HepG2 (cell line): Measurements from ENCODE around the gene NUAK1. TPM values are rescaled to one million over a fixed set of nuclear protein-coding genes. Genes with fewer than 3 reads are reported as not detected.

Experiments used
- ATAC-seq: fragments of 200-7000 bp; cut with Tn5 transposase; 3 replicates; pipeline ENCODE4 v1.9.1; 2020; ENCODE audit warnings: mild to moderate bottlenecking, moderate library complexity
- BruUV-seq: library from RNA; stranded (reverse); fragments of 400-500 nt; replicated peaks from 2 replicates; lab custom pipeline; 2021; lab: Mats Ljungman, UMichigan
- CTCF ChIA-PET: fragments of 300-600 bp; formaldehyde crosslinking; extraction: SDS; loops from one replicate; lab custom pipeline; 2021; ENCODE audit warnings: low total read pairs, inconsistent platforms, low intra/inter-chr PET ratio; lab: Yijun Ruan, JAX
- POLR2A ChIA-PET: fragments of 350-600 bp; sonication (Branson Sonifier 250); formaldehyde crosslinking; loops from one replicate; lab custom pipeline; 2020; ENCODE audit warnings: antibody characterized with exemption, inconsistent platforms; lab: Yijun Ruan, JAX
- DNase-seq: peaks from one replicate; pipeline ENCODE4 v3.0.0-alpha.2; 2015; ENCODE audit warnings: low spot score
- FAIRE-seq: peaks from 3 replicates; lab custom pipeline; 2011; peaks lifted over from hg19 to GRCh38; lab: Jason Lieb, UNC
- H2AFZ ChIP-seq: one replicate; pipeline ENCODE4 v1.6.1; 2011; ENCODE audit warnings: low read length, inconsistent platforms
- H3K27ac ChIP-seq: fragments of 300-600 bp; 3 replicates; pipeline ENCODE4 v1.8.0; 2011; ENCODE audit warnings: mixed run types, mild to moderate bottlenecking, mixed read lengths, low read length, inconsistent platforms; ENCODE audit not compliant: insufficient read depth; ENCODE audit errors: extremely low read length
- H3K27me3 ChIP-seq, 2 experiments: fragments of 200-600 bp in 1 of 2; 2 replicates in 1 of 2; 3 replicates in 1 of 2; pipeline versions ENCODE4 v1.6.0 to v1.8.0; 2011; ENCODE audit warnings: low read length in 2 of 2, mild to moderate bottlenecking in 2 of 2, moderate library complexity in 2 of 2, inconsistent platforms in 1 of 2; ENCODE audit not compliant: insufficient read depth in 2 of 2, control insufficient read depth in 1 of 2
- H3K36me3 ChIP-seq, 2 experiments: fragments of 200-600 bp in 1 of 2; replicated peaks in 1 of 2; 2 replicates in 1 of 2; 3 replicates in 1 of 2; pipeline versions ENCODE4 v1.5.1 to v1.8.0; 2011; ENCODE audit warnings: low read length in 2 of 2, inconsistent platforms in 1 of 2; ENCODE audit not compliant: insufficient read depth in 2 of 2, control insufficient read depth in 1 of 2
- H3K4me1 ChIP-seq: 2 replicates; pipeline ENCODE4 v1.5.1; 2012; ENCODE audit warnings: low read length, inconsistent platforms; ENCODE audit not compliant: insufficient read depth
- H3K4me2 ChIP-seq: 2 replicates; pipeline ENCODE4 v1.6.0; 2011; ENCODE audit warnings: low read depth, low read length, inconsistent platforms
- H3K4me3 ChIP-seq, 3 experiments: fragments of 200-600 bp in 1 of 3; sonication (generic), shearing (Covaris generic) in 1 of 3; replicated peaks in 1 of 3; 2 replicates each; pipeline ENCODE4 v1.5.1; 2011 to 2016; ENCODE audit warnings: low read length in 3 of 3, inconsistent platforms in 2 of 3, low read depth in 2 of 3, mild to moderate bottlenecking in 2 of 3, control low read depth in 1 of 3, mixed read lengths in 1 of 3; ENCODE audit not compliant: insufficient read depth in 1 of 3
- H3K79me2 ChIP-seq: one replicate; pipeline ENCODE4 v1.6.1; 2011; ENCODE audit warnings: low read length, inconsistent platforms; ENCODE audit not compliant: insufficient read depth
- H3K9ac ChIP-seq: 2 replicates; pipeline ENCODE4 v1.6.0; 2011; ENCODE audit warnings: mild to moderate bottlenecking, low read depth, low read length, inconsistent platforms; ENCODE audit not compliant: insufficient read depth
- H3K9me3 ChIP-seq: 2 replicates; pipeline ENCODE4 v1.5.1; 2012; ENCODE audit warnings: mild to moderate bottlenecking, low read length
- H4K20me1 ChIP-seq: 2 replicates; pipeline ENCODE4 v1.6.0; 2011; ENCODE audit warnings: inconsistent platforms, mild to moderate bottlenecking, low read length, moderate library complexity; ENCODE audit not compliant: insufficient read depth
- ATF3 ChIP-seq: sonication (generic); formaldehyde crosslinking; IDR thresholded peaks from 2 replicates; pipeline ENCODE4 v1.4.0; 2020; ENCODE audit warnings: missing genetic modification reagents
- BCL6 ChIP-seq: IDR thresholded peaks from 2 replicates; pipeline ENCODE4 v1.6.1; 2016; ENCODE audit warnings: missing genetic modification reagents, missing compliant biosample characterization
- BRF2 ChIP-seq: sonication (generic); formaldehyde crosslinking; IDR thresholded peaks from 2 replicates; pipeline ENCODE4 v1.8.1; 2022; ENCODE audit warnings: mild to moderate bottlenecking, missing genetic modification reagents
- CHD2 ChIP-seq: IDR thresholded peaks from 2 replicates; pipeline ENCODE4 v1.6.1; 2011; ENCODE audit warnings: low read depth, low read length, improper control_type of control experiment
- DNMT1 ChIP-seq: sonication (generic); formaldehyde crosslinking; IDR thresholded peaks from 2 replicates; pipeline ENCODE4 v1.5.1; 2020; ENCODE audit warnings: mild to moderate bottlenecking, missing genetic modification reagents
- GZF1 ChIP-seq: sonication (generic); formaldehyde crosslinking; IDR thresholded peaks from 2 replicates; pipeline ENCODE4 v1.5.1; 2020; ENCODE audit warnings: mild to moderate bottlenecking, missing genetic modification reagents
- HMG20B ChIP-seq: conservative IDR thresholded peaks from 2 replicates; pipeline ENCODE4 v1.6.1; 2016; ENCODE audit warnings: missing genetic modification reagents, missing compliant biosample characterization
- JUN ChIP-seq: sonication (generic); formaldehyde crosslinking; IDR thresholded peaks from 2 replicates; pipeline ENCODE4 v1.4.0; 2020; ENCODE audit warnings: mild to moderate bottlenecking, missing genetic modification reagents
- SP4 ChIP-seq: sonication (generic); formaldehyde crosslinking; IDR thresholded peaks from 2 replicates; pipeline ENCODE4 v1.8.1; 2023; ENCODE audit warnings: mild to moderate bottlenecking, missing genetic modification reagents
- ZNF20 ChIP-seq: sonication (generic); formaldehyde crosslinking; IDR thresholded peaks from 2 replicates; pipeline ENCODE4 v1.4.0; 2020; ENCODE audit warnings: mild to moderate bottlenecking, moderate library complexity, missing genetic modification reagents
- WGBS: methylation state at CpG from one replicate; pipeline ENCODE4 v1.1.6; 2017; ENCODE audit warnings: low lambda C conversion rate; 5-methylcytosine and 5-hydroxymethylcytosine counted together
- in situ Hi-C: cut with HindIII; loops from 2 replicates; pipeline ENCODE4 v1.10.0; 2017; ENCODE audit warnings: low pct_unique_long_range_greater_than_20kb; ENCODE audit not compliant: extremely low pct_ligation_motif_present
- intact Hi-C: fragments of 100-400 bp; cut with micrococcal nuclease; formaldehyde crosslinking; loops from one replicate; pipeline ENCODE4 v1.10.0; 2022; ENCODE audit not compliant: unreplicated experiment
- polyA plus RNA-seq, 8 experiments: library from polyadenylated mRNA; depleted of rRNA in 3 of 8; stranded (reverse) in 7 of 8; unstranded in 1 of 8; fragments of >200 nt; fragmentation: Illumina TruSeq in 4 of 8; extraction: Trizol in 4 of 8; gene quantifications; 2 replicates each; pipeline versions ENCODE4 v1.2.1 to v1.2.3, GENCODE V29; 2011 to 2016; ENCODE audit warnings: low read depth in 4 of 8, missing spikeins in 1 of 8, mixed read lengths in 1 of 8; ENCODE audit not compliant: insufficient read depth in 1 of 8
- total RNA-seq, 5 experiments: library from RNA; depleted of rRNA; stranded (reverse); fragments of >200 nt; fragmentation: Illumina TruSeq; extraction: Trizol; gene quantifications; 2 replicates each; pipeline ENCODE4 v1.2.3, GENCODE V29; 2016; ENCODE audit warnings: low read depth in 1 of 5
- TF ChIP-seq, protein P1 (sequence below): sonication (generic); formaldehyde crosslinking; IDR thresholded peaks from 2 replicates; pipeline ENCODE4 v1.5.1; 2020; ENCODE audit warnings: mild to moderate bottlenecking, missing genetic modification reagents, moderate library complexity
- TF ChIP-seq, protein P2 (sequence below): IDR thresholded peaks from 2 replicates; pipeline ENCODE4 v1.6.1; 2018; ENCODE audit warnings: missing genetic modification reagents
- TF ChIP-seq, protein P3 (sequence below), 2 experiments: IDR thresholded peaks; 2 replicates each; pipeline ENCODE4 v1.6.1; 2011 to 2012; ENCODE audit warnings: low read length in 2 of 2, borderline replicate concordance in 1 of 2, low read depth in 1 of 2, mild to moderate bottlenecking in 1 of 2, moderate library complexity in 1 of 2

The NUAK1 gene
- total and polyA plus RNA-seq, 2 of the 13 experiments (the other 11 are each of a cell fraction or from before 2014, with no cell fraction given) = 1.7 to 1.9 TPM

DNA sequence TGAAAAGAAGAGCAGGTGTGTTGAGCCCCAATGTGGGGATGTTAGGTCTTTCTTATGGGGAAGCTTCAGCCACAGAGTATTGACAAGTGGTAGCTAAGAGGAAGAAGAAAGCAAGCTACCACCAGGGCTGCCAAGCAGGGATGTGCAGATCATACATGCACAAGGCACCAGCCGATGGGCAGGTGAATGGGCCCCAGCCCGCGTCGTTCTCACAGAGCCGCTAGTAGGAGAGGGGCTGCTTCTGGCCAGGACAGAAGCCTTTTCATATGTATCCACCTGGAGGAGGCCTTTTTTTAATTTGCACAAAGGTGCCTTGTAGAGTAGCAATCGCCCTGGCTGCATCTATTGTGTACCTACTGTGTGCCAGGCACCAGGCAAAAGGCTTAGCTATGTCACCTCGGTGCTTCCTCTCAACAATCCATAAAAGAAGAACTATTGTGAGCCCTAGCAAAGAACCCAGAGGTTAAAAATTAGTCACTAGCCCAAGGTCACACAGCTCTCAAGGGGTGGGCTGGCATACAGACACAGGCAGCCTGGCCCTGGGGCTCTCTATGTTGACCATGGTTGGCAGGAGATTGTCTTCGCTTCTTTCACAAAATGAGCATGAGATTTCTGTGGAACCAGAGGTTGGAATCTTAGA, 8.2 kb downstream of the NUAK1 start:
- CTCF ChIA-PET = no interaction called here
- peaks cover 100% of the 10 kb centered on the region for H3K4me1 ChIP-seq
- no peak for TF ChIP-seq CHD2
- no peak for TF ChIP-seq SP4 (CRISPR knock-in tag)
- TF ChIP-seq, protein P1, sequence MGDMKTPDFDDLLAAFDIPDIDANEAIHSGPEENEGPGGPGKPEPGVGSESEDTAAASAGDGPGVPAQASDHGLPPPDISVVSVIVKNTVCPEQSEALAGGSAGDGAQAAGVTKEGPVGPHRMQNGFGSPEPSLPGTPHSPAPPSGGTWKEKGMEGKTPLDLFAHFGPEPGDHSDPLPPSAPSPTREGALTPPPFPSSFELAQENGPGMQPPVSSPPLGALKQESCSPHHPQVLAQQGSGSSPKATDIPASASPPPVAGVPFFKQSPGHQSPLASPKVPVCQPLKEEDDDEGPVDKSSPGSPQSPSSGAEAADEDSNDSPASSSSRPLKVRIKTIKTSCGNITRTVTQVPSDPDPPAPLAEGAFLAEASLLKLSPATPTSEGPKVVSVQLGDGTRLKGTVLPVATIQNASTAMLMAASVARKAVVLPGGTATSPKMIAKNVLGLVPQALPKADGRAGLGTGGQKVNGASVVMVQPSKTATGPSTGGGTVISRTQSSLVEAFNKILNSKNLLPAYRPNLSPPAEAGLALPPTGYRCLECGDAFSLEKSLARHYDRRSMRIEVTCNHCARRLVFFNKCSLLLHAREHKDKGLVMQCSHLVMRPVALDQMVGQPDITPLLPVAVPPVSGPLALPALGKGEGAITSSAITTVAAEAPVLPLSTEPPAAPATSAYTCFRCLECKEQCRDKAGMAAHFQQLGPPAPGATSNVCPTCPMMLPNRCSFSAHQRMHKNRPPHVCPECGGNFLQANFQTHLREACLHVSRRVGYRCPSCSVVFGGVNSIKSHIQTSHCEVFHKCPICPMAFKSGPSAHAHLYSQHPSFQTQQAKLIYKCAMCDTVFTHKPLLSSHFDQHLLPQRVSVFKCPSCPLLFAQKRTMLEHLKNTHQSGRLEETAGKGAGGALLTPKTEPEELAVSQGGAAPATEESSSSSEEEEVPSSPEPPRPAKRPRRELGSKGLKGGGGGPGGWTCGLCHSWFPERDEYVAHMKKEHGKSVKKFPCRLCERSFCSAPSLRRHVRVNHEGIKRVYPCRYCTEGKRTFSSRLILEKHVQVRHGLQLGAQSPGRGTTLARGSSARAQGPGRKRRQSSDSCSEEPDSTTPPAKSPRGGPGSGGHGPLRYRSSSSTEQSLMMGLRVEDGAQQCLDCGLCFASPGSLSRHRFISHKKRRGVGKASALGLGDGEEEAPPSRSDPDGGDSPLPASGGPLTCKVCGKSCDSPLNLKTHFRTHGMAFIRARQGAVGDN (CRISPR knock-in tag) = peak; percentile 40; the same call in 1 of the 2 replicates
- no peak for TF ChIP-seq ZNF20 (CRISPR knock-in tag)
- TF ChIP-seq, protein P2, sequence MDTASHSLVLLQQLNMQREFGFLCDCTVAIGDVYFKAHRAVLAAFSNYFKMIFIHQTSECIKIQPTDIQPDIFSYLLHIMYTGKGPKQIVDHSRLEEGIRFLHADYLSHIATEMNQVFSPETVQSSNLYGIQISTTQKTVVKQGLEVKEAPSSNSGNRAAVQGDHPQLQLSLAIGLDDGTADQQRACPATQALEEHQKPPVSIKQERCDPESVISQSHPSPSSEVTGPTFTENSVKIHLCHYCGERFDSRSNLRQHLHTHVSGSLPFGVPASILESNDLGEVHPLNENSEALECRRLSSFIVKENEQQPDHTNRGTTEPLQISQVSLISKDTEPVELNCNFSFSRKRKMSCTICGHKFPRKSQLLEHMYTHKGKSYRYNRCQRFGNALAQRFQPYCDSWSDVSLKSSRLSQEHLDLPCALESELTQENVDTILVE (CRISPR knock-in tag) = no peak
- TF ChIP-seq ATF3 (CRISPR knock-in tag) = no peak
- TF ChIP-seq JUN (CRISPR knock-in tag) = no peak
- no peak for TF ChIP-seq HMG20B (CRISPR knock-in tag)
- TF ChIP-seq GZF1 (CRISPR knock-in tag) = no peak
- TF ChIP-seq DNMT1 = no peak
- TF ChIP-seq, protein P3, sequence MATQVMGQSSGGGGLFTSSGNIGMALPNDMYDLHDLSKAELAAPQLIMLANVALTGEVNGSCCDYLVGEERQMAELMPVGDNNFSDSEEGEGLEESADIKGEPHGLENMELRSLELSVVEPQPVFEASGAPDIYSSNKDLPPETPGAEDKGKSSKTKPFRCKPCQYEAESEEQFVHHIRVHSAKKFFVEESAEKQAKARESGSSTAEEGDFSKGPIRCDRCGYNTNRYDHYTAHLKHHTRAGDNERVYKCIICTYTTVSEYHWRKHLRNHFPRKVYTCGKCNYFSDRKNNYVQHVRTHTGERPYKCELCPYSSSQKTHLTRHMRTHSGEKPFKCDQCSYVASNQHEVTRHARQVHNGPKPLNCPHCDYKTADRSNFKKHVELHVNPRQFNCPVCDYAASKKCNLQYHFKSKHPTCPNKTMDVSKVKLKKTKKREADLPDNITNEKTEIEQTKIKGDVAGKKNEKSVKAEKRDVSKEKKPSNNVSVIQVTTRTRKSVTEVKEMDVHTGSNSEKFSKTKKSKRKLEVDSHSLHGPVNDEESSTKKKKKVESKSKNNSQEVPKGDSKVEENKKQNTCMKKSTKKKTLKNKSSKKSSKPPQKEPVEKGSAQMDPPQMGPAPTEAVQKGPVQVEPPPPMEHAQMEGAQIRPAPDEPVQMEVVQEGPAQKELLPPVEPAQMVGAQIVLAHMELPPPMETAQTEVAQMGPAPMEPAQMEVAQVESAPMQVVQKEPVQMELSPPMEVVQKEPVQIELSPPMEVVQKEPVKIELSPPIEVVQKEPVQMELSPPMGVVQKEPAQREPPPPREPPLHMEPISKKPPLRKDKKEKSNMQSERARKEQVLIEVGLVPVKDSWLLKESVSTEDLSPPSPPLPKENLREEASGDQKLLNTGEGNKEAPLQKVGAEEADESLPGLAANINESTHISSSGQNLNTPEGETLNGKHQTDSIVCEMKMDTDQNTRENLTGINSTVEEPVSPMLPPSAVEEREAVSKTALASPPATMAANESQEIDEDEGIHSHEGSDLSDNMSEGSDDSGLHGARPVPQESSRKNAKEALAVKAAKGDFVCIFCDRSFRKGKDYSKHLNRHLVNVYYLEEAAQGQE (IDR thresholded peaks at IDR 0.05; ENCODE audit: borderline replicate concordance in 1 of 2, low read depth in 1 of 2, low read length in 2 of 2) = no peak
- no peak for TF ChIP-seq BRF2 (CRISPR knock-in tag)
- peak; percentile 38; the same call in 1 of the 2 replicates for TF ChIP-seq BCL6 (CRISPR knock-in tag)

More for the DNA sequence above, 8.2 kb downstream of the NUAK1 start:
- FAIRE-seq = no peak
- Histone ChIP-seq H2AFZ (no peak overlapping the region), H4K20me1 (no peaks in the 10 kb centered on the region), H3K27ac (no peak overlapping the region), H3K9ac (no peak overlapping the region), H3K36me3 (no peaks in the 10 kb centered on the region), H3K9me3 (no peaks in the 10 kb centered on the region), H3K27me3 (no peaks in the 10 kb centered on the region), H3K79me2 (no peaks in the 10 kb centered on the region), H3K4me2 (peak overlapping the region; percentile 70), H3K4me3 (no peak overlapping the region)
- ATAC-seq = peak; percentile 73
- intact Hi-C loops = loop anchor here (2.0 kb wide), 1 partner anchor 32 kb away; no protein-coding TSS in a partner anchor
- POLR2A ChIA-PET = interaction anchor here (0.6 to 1.8 kb wide), 4 partner anchors 9 to 1554 kb away, joined by 3 to 9 read pairs (median 6); partner anchors contain the start of gene NUAK1
- in situ Hi-C loops = loop anchor here (5.0 to 10.0 kb wide), 3 partner anchors 46 to 423 kb away; no protein-coding TSS in a partner anchor
- BruUV-seq = no TSS peak
- WGBS = 47% methylated on average over 4 of the region's 8 CpGs
- peak; percentile 76 for DNase-seq
